ENCODE data around the gene PNKP. TPM values are rescaled to one million over a fixed set of nuclear protein-coding genes. Genes with fewer than 3 reads are reported as not detected.

Gene PNKP
- total RNA-seq, 1 experiment from 2014 or later: 130 TPM

GRCh38 chr19:49850487-49851342 lies 16.7 kb downstream of the PNKP start, which contains the start of gene PTOV1:
TSS of gene PTOV1 (plus strand) at chr19:49851159.
- Mint-ChIP-seq H3K9me3 (ENCODE audit: unreplicated experiment) (peaks cover 16% of the 10 kb centered on the region), H3K4me3 (ENCODE audit: unreplicated experiment) (peak within 1 kb of the TSS; percentile 82), H3K4me1 (ENCODE audit: low read depth, unreplicated experiment) (peaks cover 17% of the 10 kb centered on the region), H3K27me3 (ENCODE audit: insufficient read depth, unreplicated experiment) (no peaks in the 10 kb centered on the region), H3K27ac (ENCODE audit: unreplicated experiment) (peak within 1 kb of the TSS; percentile 97), H3K36me3 (ENCODE audit: insufficient read depth, unreplicated experiment) (peaks cover 63% of the 10 kb centered on the region)
- Histone ChIP-seq H3K27me3 (replicated peaks; ENCODE audit: control insufficient read depth, insufficient read depth, low read length) (no peaks in the 10 kb centered on the region), H3K36me3 (ENCODE audit: control insufficient read depth, insufficient read depth, low read length) (peaks cover 5% of the 10 kb centered on the region; the same call in 1 of the 2 replicates), H3K9me3 (no peaks in the 10 kb centered on the region), H3K4me3 (ENCODE audit: low read depth, low read length) (peak within 1 kb of the TSS; percentile 73), H3K4me1 (peaks cover 14% of the 10 kb centered on the region)
- TSS peak; percentile 44 for BruUV-seq (replicated peaks)
- intact Hi-C loops (cut with micrococcal nuclease; ENCODE audit: unreplicated experiment): loop anchor here (1.0 to 5.0 kb wide), 3 partner anchors 19 to 83 kb away; partner anchors contain the start of genes AP2A1 and MED25
- peak; percentile 94 to 96 for DNase-seq
- ChIA-PET POLR2A (interaction anchor here (0.5 to 1.7 kb wide), 11 partner anchors 15 to 1227 kb away, joined by 3 to 17 read pairs (median 6); partner anchors contain the start of genes AP2A1, MED25 and SCAF1), CTCF (interaction anchor here (0.6 to 1.1 kb wide), 4 partner anchors 12 to 170 kb away, joined by 3 to 7 read pairs (median 4); no protein-coding TSS in a partner anchor)
- no peak for TF ChIP-seq CTCF (IDR thresholded peaks at IDR 0.05; ENCODE audit: insufficient read depth in 1 of 2, low read depth in 1 of 2, low read length in 1 of 2, severe bottlenecking in 1 of 2, unreplicated experiment in 1 of 2)

- BruUV-seq (replicated peaks): no TSS peak
- Mint-ChIP-seq H3K27me3 (ENCODE audit: insufficient read depth, unreplicated experiment) (no peaks in the 10 kb centered on the region), H3K4me1 (ENCODE audit: low read depth, unreplicated experiment) (peaks cover 17% of the 10 kb centered on the region), H3K27ac (ENCODE audit: unreplicated experiment) (peak overlapping the region; percentile 97), H3K4me3 (ENCODE audit: unreplicated experiment) (peak overlapping the region; percentile 82), H3K9me3 (ENCODE audit: unreplicated experiment) (peaks cover 16% of the 10 kb centered on the region), H3K36me3 (ENCODE audit: insufficient read depth, unreplicated experiment) (peaks cover 57% of the 10 kb centered on the region)
- Histone ChIP-seq H3K9me3 (no peaks in the 10 kb centered on the region), H3K27me3 (replicated peaks; ENCODE audit: control insufficient read depth, insufficient read depth, low read length) (no peaks in the 10 kb centered on the region), H3K36me3 (ENCODE audit: control insufficient read depth, insufficient read depth, low read length) (peaks cover 1% of the 10 kb centered on the region; the same call in 1 of the 2 replicates), H3K4me3 (ENCODE audit: low read depth, low read length) (peak overlapping the region; percentile 73), H3K4me1 (peaks cover 14% of the 10 kb centered on the region)
- intact Hi-C loops (cut with micrococcal nuclease; ENCODE audit: unreplicated experiment): loop anchor here (1.0 to 5.0 kb wide), 3 partner anchors 19 to 83 kb away; partner anchors contain the start of genes AP2A1 and MED25
- no peak for TF ChIP-seq CTCF (IDR thresholded peaks at IDR 0.05; ENCODE audit: insufficient read depth in 1 of 2, low read depth in 1 of 2, low read length in 1 of 2, severe bottlenecking in 1 of 2, unreplicated experiment in 1 of 2)
- CTCF ChIA-PET: interaction anchor here (0.8 to 1.1 kb wide), 2 partner anchors 13 to 19 kb away, joined by 4 to 7 read pairs; no protein-coding TSS in a partner anchor
- no peak for DNase-seq
- POLR2A ChIA-PET: interaction anchor here (0.6 to 1.7 kb wide), 9 partner anchors 15 to 1227 kb away, joined by 3 to 17 read pairs (median 6); partner anchors contain the start of genes AP2A1 and SCAF1
These were observed 17.2 kb downstream of the PNKP start for GRCh38 chr19:49850221-49850486.

GRCh38 chr19:49849433-49850220 lies 17.7 kb downstream of the PNKP start:
- peak overlapping the region; percentile 97 for H3K27ac Mint-ChIP-seq (ENCODE audit: unreplicated experiment)
- Histone ChIP-seq H3K27me3 (replicated peaks; ENCODE audit: control insufficient read depth, insufficient read depth, low read length) (no peaks in the 10 kb centered on the region), H3K4me3 (ENCODE audit: low read depth, low read length) (peak overlapping the region; percentile 73), H3K9me3 (no peaks in the 10 kb centered on the region), H3K4me1 (peaks cover 14% of the 10 kb centered on the region), H3K36me3 (ENCODE audit: control insufficient read depth, insufficient read depth, low read length) (no peaks in the 10 kb centered on the region)
- H3K27me3 Mint-ChIP-seq (ENCODE audit: insufficient read depth, unreplicated experiment): no peaks in the 10 kb centered on the region
- CTCF ChIA-PET: interaction anchor here (1.1 kb wide), 1 partner anchor 13 kb away, joined by 4 read pairs; no protein-coding TSS in a partner anchor
- H3K4me1 Mint-ChIP-seq (ENCODE audit: low read depth, unreplicated experiment): peaks cover 17% of the 10 kb centered on the region
- no TSS peak for BruUV-seq (replicated peaks)
- TF ChIP-seq CTCF (IDR thresholded peaks at IDR 0.05; ENCODE audit: insufficient read depth in 1 of 2, low read depth in 1 of 2, low read length in 1 of 2, severe bottlenecking in 1 of 2, unreplicated experiment in 1 of 2): no peak
- peaks cover 16% of the 10 kb centered on the region for H3K9me3 Mint-ChIP-seq (ENCODE audit: unreplicated experiment)
- peak overlapping the region; percentile 82 for H3K4me3 Mint-ChIP-seq (ENCODE audit: unreplicated experiment)
- POLR2A ChIA-PET: interaction anchor here (0.6 to 1.7 kb wide), 6 partner anchors 16 to 208 kb away, joined by 3 to 17 read pairs (median 7); partner anchors contain the start of genes AP2A1 and SCAF1
- no peak for DNase-seq
- H3K36me3 Mint-ChIP-seq (ENCODE audit: insufficient read depth, unreplicated experiment): peaks cover 52% of the 10 kb centered on the region
- intact Hi-C loops (cut with micrococcal nuclease; ENCODE audit: unreplicated experiment): loop anchor here (1.0 to 5.0 kb wide), 3 partner anchors 20 to 82 kb away; partner anchors contain the start of genes AP2A1 and MED25

All from Caco-2 (cell line).